WTC11 (cell line): ENCODE results near the gene SLC6A8. TPM values are rescaled to one million over a fixed set of nuclear protein-coding genes. Genes with fewer than 3 reads are reported as not detected.

Experiments
- ATAC-seq: fragments of 200-7000 bp; cut with Tn5 transposase; 2 replicates; pipeline ENCODE4 v1.10.0; 2021; ENCODE audit warnings: mild to moderate bottlenecking, moderate library complexity
- CTCF ChIA-PET: fragments of 300-600 bp; sonication (Branson Sonifier 250); formaldehyde crosslinking; loops from one replicate; lab custom pipeline; 2021; ENCODE audit warnings: antibody characterized with exemption; lab: Charles Lee
- POLR2A ChIA-PET: fragments of 350-600 bp; sonication (Branson Sonifier 250); formaldehyde crosslinking; loops from one replicate; lab custom pipeline; 2021; ENCODE audit warnings: antibody characterized with exemption; lab: Charles Lee
- DNase-seq: peaks from one replicate; pipeline ENCODE4 v3.0.0; 2021; ENCODE audit warnings: low spot score
- H3K27ac Mint-ChIP-seq: 2 replicates; pipeline ENCODE4 v1.8.0; 2021; ENCODE audit warnings: mixed read lengths
- H3K27me3 Mint-ChIP-seq: 2 replicates; pipeline ENCODE4 v1.8.0; 2021; ENCODE audit warnings: low read depth, mild to moderate bottlenecking, moderate library complexity, mixed read lengths
- H3K36me3 Mint-ChIP-seq: 2 replicates; pipeline ENCODE4 v1.8.0; 2021; ENCODE audit warnings: mixed read lengths
- H3K4me1 Mint-ChIP-seq: 2 replicates; pipeline ENCODE4 v1.8.0; 2022; ENCODE audit warnings: mixed read lengths
- H3K4me3 Mint-ChIP-seq: 2 replicates; pipeline ENCODE4 v1.8.0; 2021; ENCODE audit warnings: mild to moderate bottlenecking, moderate library complexity, mixed read lengths
- H3K9me3 Mint-ChIP-seq: 2 replicates; pipeline ENCODE4 v1.8.0; 2021; ENCODE audit warnings: mixed read lengths
- E2F5 ChIP-seq: sonication (generic); formaldehyde crosslinking; IDR thresholded peaks from 2 replicates; pipeline ENCODE4 v1.8.1; 2022; ENCODE audit warnings: mild to moderate bottlenecking, moderate library complexity, missing genetic modification reagents
- ERG ChIP-seq: fragments of 250-450 bp; sonication (Bioruptor Pico); IDR thresholded peaks from 2 replicates; pipeline ENCODE4 v1.8.0; 2021; ENCODE audit warnings: mild to moderate bottlenecking
- IRF2 ChIP-seq: sonication (generic); formaldehyde crosslinking; IDR thresholded peaks from 2 replicates; pipeline ENCODE4 v1.8.0; 2022; ENCODE audit warnings: low read depth, missing genetic modification reagents, borderline replicate concordance
- KAT7 ChIP-seq: sonication (generic); formaldehyde crosslinking; IDR thresholded peaks from 2 replicates; pipeline ENCODE4 v1.8.1; 2023; ENCODE audit warnings: missing genetic modification reagents, mild to moderate bottlenecking, borderline replicate concordance
- NFATC4 ChIP-seq: fragments of 250-450 bp; sonication (Bioruptor Pico); IDR thresholded peaks from 2 replicates; pipeline ENCODE4 v1.9.0; 2021; ENCODE audit warnings: mild to moderate bottlenecking
- NR1H2 ChIP-seq: sonication (generic); formaldehyde crosslinking; IDR thresholded peaks from 2 replicates; pipeline ENCODE4 v1.9.0; 2021; ENCODE audit warnings: mild to moderate bottlenecking, moderate library complexity, missing genetic modification reagents
- NR2C2 ChIP-seq: sonication (generic); formaldehyde crosslinking; IDR thresholded peaks from 2 replicates; pipeline ENCODE4 v1.8.0; 2022; ENCODE audit warnings: mild to moderate bottlenecking, missing genetic modification reagents
- NR3C1 ChIP-seq: sonication (generic); formaldehyde crosslinking; conservative IDR thresholded peaks from 2 replicates; pipeline ENCODE4 v1.8.1; 2023; ENCODE audit warnings: low read depth, mild to moderate bottlenecking, missing genetic modification reagents
- RORB ChIP-seq: fragments of 250-450 bp; sonication (Bioruptor Pico); IDR thresholded peaks from 2 replicates; pipeline ENCODE4 v1.9.0; 2021; ENCODE audit warnings: mild to moderate bottlenecking
- SMAD4 ChIP-seq: sonication (generic); formaldehyde crosslinking; IDR thresholded peaks from 2 replicates; pipeline ENCODE4 v1.8.0; 2022; ENCODE audit warnings: mild to moderate bottlenecking, missing genetic modification reagents
- TCF7 ChIP-seq: sonication (generic); formaldehyde crosslinking; IDR thresholded peaks from 2 replicates; pipeline ENCODE4 v1.8.0; 2022; ENCODE audit warnings: mild to moderate bottlenecking, low read depth, missing genetic modification reagents, moderate library complexity
- TEAD1 ChIP-seq: sonication (generic); formaldehyde crosslinking; IDR thresholded peaks from 2 replicates; pipeline ENCODE4 v1.8.0; 2022; ENCODE audit warnings: mild to moderate bottlenecking, missing genetic modification reagents
- TP53 ChIP-seq: sonication (generic); formaldehyde crosslinking; IDR thresholded peaks from 2 replicates; pipeline ENCODE4 v1.8.1; 2023; ENCODE audit warnings: mild to moderate bottlenecking, missing genetic modification reagents
- ZBTB21 ChIP-seq: sonication (generic); formaldehyde crosslinking; IDR thresholded peaks from 2 replicates; pipeline ENCODE4 v1.8.1; 2023; ENCODE audit warnings: mild to moderate bottlenecking, missing genetic modification reagents, borderline replicate concordance
- ZNF138 ChIP-seq: sonication (generic); formaldehyde crosslinking; conservative IDR thresholded peaks from 2 replicates; pipeline ENCODE4 v1.8.1; 2022; ENCODE audit warnings: mild to moderate bottlenecking, moderate library complexity, missing genetic modification reagents
- ZNF317 ChIP-seq: sonication (generic); formaldehyde crosslinking; IDR thresholded peaks from 2 replicates; pipeline ENCODE4 v1.8.1; 2023; ENCODE audit warnings: low read depth, mild to moderate bottlenecking, moderate library complexity, missing genetic modification reagents, borderline replicate concordance
- ZNF396 ChIP-seq: fragments of 250-450 bp; sonication (Bioruptor Pico); IDR thresholded peaks from 2 replicates; pipeline ENCODE4 v1.8.0; 2021; ENCODE audit warnings: mild to moderate bottlenecking, moderate library complexity, borderline replicate concordance
- total RNA-seq: library from RNA; stranded (reverse); gene quantifications from 3 replicates; pipeline ENCODE4 v1.2.3, GENCODE V29; 2021
- TF ChIP-seq, protein P1 (sequence below): sonication (generic); formaldehyde crosslinking; IDR thresholded peaks from 2 replicates; pipeline ENCODE4 v1.8.1; 2023; ENCODE audit warnings: mild to moderate bottlenecking, moderate library complexity, missing genetic modification reagents
- TF ChIP-seq, protein P2 (sequence below): fragments of 200-600 bp; IDR thresholded peaks from 2 replicates; pipeline ENCODE4 v1.8.0; 2022; ENCODE audit warnings: antibody characterized with exemption
- TF ChIP-seq, protein P3 (sequence below): sonication (generic); formaldehyde crosslinking; IDR thresholded peaks from 2 replicates; pipeline ENCODE4 v1.8.0; 2022; ENCODE audit warnings: missing genetic modification reagents

The SLC6A8 gene
- total RNA-seq, 1 experiment from 2014 or later, result 112 TPM

DNA sequence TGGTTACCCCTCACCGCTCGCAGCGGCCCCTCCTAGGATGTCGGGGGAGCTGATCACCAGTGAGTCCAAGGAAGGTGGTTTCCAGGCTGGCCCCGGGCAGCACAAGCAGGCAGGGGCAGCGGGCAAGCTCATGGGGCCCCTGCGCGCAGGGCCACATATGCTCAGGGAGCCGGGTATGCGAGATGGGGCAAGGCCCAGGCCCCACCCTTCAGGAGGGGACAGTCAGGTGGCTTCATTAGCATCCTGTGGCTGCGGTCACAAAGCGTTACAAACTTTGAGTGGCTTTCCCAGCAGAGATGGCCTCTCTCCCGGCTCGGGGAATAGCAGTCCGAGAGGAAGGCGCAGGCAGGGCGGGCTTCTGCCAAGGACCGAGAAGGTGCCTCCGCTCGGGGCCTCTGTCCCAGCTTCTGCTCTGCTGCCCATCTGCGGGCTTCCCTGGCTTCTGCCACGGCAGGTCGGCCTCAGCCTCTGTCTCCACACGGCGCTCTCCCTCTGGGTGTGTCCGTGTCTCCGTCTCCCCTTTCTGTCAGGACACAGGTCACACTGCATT lies 50.4 kb downstream of the SLC6A8 start:
- Mint-ChIP-seq H3K9me3 (peaks cover 6% of the 10 kb centered on the region), H3K4me3 (no peak overlapping the region), H3K36me3 (peaks cover 4% of the 10 kb centered on the region; the same call in 1 of the 2 replicates), H3K4me1 (peaks cover 7% of the 10 kb centered on the region)
- DNase-seq (no peak), ATAC-seq (no peak)
- POLR2A ChIA-PET, result no interaction called here
- CTCF ChIA-PET, result no interaction called here
- TF ChIP-seq NR3C1 (CRISPR knock-in tag) (no peak), ZNF317 (CRISPR knock-in tag) (no peak), TCF7 (CRISPR knock-in tag) (no peak), E2F5 (CRISPR knock-in tag) (no peak), ERG (CRISPR knock-in tag) (no peak), KAT7 (CRISPR knock-in tag) (no peak), TEAD1 (no peak), ZNF138 (no peak), IRF2 (CRISPR knock-in tag) (no peak), NR2C2 (CRISPR knock-in tag) (no peak), NFATC4 (CRISPR knock-in tag) (no peak), RORB (no peak), SMAD4 (CRISPR knock-in tag) (no peak), ZBTB21 (CRISPR knock-in tag) (no peak), NR1H2 (CRISPR knock-in tag) (no peak), ZNF396 (no peak), TP53 (no peak)
- TF ChIP-seq, protein P1, sequence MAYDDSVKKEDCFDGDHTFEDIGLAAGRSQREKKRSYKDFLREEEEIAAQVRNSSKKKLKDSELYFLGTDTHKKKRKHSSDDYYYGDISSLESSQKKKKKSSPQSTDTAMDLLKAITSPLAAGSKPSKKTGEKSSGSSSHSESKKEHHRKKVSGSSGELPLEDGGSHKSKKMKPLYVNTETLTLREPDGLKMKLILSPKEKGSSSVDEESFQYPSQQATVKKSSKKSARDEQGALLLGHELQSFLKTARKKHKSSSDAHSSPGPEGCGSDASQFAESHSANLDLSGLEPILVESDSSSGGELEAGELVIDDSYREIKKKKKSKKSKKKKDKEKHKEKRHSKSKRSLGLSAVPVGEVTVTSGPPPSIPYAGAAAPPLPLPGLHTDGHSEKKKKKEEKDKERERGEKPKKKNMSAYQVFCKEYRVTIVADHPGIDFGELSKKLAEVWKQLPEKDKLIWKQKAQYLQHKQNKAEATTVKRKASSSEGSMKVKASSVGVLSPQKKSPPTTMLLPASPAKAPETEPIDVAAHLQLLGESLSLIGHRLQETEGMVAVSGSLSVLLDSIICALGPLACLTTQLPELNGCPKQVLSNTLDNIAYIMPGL, result no peak
- TF ChIP-seq, protein P2, sequence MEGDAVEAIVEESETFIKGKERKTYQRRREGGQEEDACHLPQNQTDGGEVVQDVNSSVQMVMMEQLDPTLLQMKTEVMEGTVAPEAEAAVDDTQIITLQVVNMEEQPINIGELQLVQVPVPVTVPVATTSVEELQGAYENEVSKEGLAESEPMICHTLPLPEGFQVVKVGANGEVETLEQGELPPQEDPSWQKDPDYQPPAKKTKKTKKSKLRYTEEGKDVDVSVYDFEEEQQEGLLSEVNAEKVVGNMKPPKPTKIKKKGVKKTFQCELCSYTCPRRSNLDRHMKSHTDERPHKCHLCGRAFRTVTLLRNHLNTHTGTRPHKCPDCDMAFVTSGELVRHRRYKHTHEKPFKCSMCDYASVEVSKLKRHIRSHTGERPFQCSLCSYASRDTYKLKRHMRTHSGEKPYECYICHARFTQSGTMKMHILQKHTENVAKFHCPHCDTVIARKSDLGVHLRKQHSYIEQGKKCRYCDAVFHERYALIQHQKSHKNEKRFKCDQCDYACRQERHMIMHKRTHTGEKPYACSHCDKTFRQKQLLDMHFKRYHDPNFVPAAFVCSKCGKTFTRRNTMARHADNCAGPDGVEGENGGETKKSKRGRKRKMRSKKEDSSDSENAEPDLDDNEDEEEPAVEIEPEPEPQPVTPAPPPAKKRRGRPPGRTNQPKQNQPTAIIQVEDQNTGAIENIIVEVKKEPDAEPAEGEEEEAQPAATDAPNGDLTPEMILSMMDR, result no peak
- TF ChIP-seq, protein P3, sequence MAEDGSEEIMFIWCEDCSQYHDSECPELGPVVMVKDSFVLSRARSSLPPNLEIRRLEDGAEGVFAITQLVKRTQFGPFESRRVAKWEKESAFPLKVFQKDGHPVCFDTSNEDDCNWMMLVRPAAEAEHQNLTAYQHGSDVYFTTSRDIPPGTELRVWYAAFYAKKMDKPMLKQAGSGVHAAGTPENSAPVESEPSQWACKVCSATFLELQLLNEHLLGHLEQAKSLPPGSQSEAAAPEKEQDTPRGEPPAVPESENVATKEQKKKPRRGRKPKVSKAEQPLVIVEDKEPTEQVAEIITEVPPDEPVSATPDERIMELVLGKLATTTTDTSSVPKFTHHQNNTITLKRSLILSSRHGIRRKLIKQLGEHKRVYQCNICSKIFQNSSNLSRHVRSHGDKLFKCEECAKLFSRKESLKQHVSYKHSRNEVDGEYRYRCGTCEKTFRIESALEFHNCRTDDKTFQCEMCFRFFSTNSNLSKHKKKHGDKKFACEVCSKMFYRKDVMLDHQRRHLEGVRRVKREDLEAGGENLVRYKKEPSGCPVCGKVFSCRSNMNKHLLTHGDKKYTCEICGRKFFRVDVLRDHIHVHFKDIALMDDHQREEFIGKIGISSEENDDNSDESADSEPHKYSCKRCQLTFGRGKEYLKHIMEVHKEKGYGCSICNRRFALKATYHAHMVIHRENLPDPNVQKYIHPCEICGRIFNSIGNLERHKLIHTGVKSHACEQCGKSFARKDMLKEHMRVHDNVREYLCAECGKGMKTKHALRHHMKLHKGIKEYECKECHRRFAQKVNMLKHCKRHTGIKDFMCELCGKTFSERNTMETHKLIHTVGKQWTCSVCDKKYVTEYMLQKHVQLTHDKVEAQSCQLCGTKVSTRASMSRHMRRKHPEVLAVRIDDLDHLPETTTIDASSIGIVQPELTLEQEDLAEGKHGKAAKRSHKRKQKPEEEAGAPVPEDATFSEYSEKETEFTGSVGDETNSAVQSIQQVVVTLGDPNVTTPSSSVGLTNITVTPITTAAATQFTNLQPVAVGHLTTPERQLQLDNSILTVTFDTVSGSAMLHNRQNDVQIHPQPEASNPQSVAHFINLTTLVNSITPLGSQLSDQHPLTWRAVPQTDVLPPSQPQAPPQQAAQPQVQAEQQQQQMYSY (CRISPR knock-in tag), result no peak
- TF ChIP-seq, all 79 proteins: peak for 0
- H3K27me3 Mint-ChIP-seq, result no peaks in the 10 kb centered on the region
- no peak overlapping the region; the same call in 1 of the 2 replicates for H3K27ac Mint-ChIP-seq
